ENCODE measurements around the gene ZNF296. TPM values are rescaled to one million over a fixed set of nuclear protein-coding genes. Genes with fewer than 3 reads are reported as not detected.
A peak's percentile ranks its signal among the peaks of the same experiment; 100 is the strongest.

ZNF296 gene
- total and polyA plus RNA-seq, 2 of the 13 experiments (the other 11 are each of a cell fraction or from before 2014, with no cell fraction given): 0.26 to 0.62 TPM

DNA sequence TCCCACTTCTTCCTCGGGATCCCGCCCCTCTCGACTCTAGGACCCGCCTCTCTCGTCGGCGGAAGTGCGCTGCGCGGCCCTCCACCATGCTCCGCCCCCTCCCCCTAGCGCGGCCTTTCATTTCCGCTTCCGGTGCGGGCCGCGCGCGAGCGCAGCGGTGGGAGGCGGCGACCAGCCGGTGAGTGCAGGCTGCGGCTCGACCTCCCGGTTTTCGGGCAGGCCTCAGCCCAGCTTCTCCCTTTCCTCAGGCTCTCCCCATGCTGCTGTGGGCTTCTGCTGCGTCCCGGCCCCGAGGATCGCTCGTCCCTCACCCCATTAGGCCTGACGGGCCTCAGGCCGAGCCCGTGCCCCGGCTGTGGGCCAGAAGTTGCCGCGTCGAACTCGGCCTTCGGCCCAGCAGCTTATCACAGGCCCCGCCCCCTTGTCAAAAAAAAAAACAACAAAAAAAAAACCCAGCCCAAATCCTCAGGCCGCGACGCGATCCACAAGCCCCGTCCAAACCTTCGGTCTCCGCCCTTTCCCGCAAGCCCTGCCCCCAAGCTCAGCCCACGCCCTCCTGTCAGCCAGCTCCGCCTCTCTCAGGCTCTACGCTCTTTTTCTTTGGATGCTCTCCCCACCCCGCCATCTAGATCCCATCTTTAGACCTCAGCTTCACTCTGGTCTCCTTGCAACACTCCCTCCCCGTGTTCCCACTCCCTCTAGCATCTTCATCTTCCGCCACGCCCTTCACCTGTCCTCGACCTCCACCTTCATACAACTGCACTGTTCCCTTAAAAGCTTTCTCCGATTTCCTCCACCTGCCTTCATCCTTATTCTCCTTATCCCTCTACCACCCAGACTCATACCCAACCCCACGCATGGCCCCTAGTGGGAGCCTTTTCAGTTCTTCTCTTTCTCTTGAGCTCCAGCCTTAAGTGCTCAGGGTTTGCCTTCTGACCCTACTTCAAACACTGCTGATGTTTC is 37.1 kb downstream of the ZNF296 start, which contains the start of gene CLASRP (continued):
- TF ChIP-seq, protein P1, sequence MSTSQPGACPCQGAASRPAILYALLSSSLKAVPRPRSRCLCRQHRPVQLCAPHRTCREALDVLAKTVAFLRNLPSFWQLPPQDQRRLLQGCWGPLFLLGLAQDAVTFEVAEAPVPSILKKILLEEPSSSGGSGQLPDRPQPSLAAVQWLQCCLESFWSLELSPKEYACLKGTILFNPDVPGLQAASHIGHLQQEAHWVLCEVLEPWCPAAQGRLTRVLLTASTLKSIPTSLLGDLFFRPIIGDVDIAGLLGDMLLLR (CRISPR knock-in tag; IDR thresholded peaks at IDR 0.05): peak; percentile 77; the same call in 1 of the 2 replicates
- TF ChIP-seq ZNF83 (CRISPR knock-in tag; IDR thresholded peaks at IDR 0.05; ENCODE audit: borderline replicate concordance) (peak; percentile 59; the same call in 1 of the 2 replicates), ZNF703 (CRISPR knock-in tag; IDR thresholded peaks at IDR 0.05; ENCODE audit: borderline replicate concordance) (no peak), KLF12 (CRISPR knock-in tag; IDR thresholded peaks at IDR 0.05; ENCODE audit: borderline replicate concordance) (peak; percentile 61; the same call in 1 of the 2 replicates), ZNF354B (CRISPR knock-in tag; IDR thresholded peaks at IDR 0.05) (no peak), ERF (CRISPR knock-in tag; IDR thresholded peaks at IDR 0.05) (peak; percentile 52; the same call in 1 of the 2 replicates), RFX1 (IDR thresholded peaks at IDR 0.05) (no peak), ZNF782 (CRISPR knock-in tag; IDR thresholded peaks at IDR 0.05; ENCODE audit: borderline replicate concordance) (no peak), YEATS4 (CRISPR knock-in tag; IDR thresholded peaks at IDR 0.05; ENCODE audit: borderline replicate concordance) (peak; percentile 88), ZNF570 (CRISPR knock-in tag; IDR thresholded peaks at IDR 0.05; ENCODE audit: borderline replicate concordance) (no peak), MIER3 (CRISPR knock-in tag; IDR thresholded peaks at IDR 0.05; ENCODE audit: borderline replicate concordance) (0 out of 2 replicates have a peak, but pooled peaks have one; percentile 41), RELA (CRISPR knock-in tag; IDR thresholded peaks at IDR 0.05) (no peak), ZNF577 (CRISPR knock-in tag; IDR thresholded peaks at IDR 0.05; ENCODE audit: borderline replicate concordance, low read depth) (no peak), SMYD3 (CRISPR knock-in tag; IDR thresholded peaks at IDR 0.05) (no peak), KMT2B (CRISPR knock-in tag; IDR thresholded peaks at IDR 0.05) (peak; percentile 56; the same call in 1 of the 2 replicates)
- TF ChIP-seq, protein P2, sequence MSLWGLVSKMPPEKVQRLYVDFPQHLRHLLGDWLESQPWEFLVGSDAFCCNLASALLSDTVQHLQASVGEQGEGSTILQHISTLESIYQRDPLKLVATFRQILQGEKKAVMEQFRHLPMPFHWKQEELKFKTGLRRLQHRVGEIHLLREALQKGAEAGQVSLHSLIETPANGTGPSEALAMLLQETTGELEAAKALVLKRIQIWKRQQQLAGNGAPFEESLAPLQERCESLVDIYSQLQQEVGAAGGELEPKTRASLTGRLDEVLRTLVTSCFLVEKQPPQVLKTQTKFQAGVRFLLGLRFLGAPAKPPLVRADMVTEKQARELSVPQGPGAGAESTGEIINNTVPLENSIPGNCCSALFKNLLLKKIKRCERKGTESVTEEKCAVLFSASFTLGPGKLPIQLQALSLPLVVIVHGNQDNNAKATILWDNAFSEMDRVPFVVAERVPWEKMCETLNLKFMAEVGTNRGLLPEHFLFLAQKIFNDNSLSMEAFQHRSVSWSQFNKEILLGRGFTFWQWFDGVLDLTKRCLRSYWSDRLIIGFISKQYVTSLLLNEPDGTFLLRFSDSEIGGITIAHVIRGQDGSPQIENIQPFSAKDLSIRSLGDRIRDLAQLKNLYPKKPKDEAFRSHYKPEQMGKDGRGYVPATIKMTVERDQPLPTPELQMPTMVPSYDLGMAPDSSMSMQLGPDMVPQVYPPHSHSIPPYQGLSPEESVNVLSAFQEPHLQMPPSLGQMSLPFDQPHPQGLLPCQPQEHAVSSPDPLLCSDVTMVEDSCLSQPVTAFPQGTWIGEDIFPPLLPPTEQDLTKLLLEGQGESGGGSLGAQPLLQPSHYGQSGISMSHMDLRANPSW (CRISPR knock-in tag; IDR thresholded peaks at IDR 0.05; ENCODE audit: borderline replicate concordance): peak; percentile 43; the same call in 1 of the 2 replicates
- TF ChIP-seq, protein P3, sequence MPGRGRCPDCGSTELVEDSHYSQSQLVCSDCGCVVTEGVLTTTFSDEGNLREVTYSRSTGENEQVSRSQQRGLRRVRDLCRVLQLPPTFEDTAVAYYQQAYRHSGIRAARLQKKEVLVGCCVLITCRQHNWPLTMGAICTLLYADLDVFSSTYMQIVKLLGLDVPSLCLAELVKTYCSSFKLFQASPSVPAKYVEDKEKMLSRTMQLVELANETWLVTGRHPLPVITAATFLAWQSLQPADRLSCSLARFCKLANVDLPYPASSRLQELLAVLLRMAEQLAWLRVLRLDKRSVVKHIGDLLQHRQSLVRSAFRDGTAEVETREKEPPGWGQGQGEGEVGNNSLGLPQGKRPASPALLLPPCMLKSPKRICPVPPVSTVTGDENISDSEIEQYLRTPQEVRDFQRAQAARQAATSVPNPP (CRISPR knock-in tag; IDR thresholded peaks at IDR 0.05): no peak
- TF ChIP-seq, protein P4, sequence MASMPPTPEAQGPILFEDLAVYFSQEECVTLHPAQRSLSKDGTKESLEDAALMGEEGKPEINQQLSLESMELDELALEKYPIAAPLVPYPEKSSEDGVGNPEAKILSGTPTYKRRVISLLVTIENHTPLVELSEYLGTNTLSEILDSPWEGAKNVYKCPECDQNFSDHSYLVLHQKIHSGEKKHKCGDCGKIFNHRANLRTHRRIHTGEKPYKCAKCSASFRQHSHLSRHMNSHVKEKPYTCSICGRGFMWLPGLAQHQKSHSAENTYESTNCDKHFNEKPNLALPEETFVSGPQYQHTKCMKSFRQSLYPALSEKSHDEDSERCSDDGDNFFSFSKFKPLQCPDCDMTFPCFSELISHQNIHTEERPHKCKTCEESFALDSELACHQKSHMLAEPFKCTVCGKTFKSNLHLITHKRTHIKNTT (CRISPR knock-in tag; IDR thresholded peaks at IDR 0.05): no peak
- TF ChIP-seq, protein P5, sequence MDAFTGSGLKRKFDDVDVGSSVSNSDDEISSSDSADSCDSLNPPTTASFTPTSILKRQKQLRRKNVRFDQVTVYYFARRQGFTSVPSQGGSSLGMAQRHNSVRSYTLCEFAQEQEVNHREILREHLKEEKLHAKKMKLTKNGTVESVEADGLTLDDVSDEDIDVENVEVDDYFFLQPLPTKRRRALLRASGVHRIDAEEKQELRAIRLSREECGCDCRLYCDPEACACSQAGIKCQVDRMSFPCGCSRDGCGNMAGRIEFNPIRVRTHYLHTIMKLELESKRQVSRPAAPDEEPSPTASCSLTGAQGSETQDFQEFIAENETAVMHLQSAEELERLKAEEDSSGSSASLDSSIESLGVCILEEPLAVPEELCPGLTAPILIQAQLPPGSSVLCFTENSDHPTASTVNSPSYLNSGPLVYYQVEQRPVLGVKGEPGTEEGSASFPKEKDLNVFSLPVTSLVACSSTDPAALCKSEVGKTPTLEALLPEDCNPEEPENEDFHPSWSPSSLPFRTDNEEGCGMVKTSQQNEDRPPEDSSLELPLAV (CRISPR knock-in tag; conservative IDR thresholded peaks at IDR 0.05; ENCODE audit: low read depth): no peak
- TF ChIP-seq, protein P6, sequence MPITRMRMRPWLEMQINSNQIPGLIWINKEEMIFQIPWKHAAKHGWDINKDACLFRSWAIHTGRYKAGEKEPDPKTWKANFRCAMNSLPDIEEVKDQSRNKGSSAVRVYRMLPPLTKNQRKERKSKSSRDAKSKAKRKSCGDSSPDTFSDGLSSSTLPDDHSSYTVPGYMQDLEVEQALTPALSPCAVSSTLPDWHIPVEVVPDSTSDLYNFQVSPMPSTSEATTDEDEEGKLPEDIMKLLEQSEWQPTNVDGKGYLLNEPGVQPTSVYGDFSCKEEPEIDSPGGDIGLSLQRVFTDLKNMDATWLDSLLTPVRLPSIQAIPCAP (CRISPR knock-in tag; IDR thresholded peaks at IDR 0.05; ENCODE audit: low read depth): no peak
